Endothelial cell of umbilical vein (primary cell): ENCODE results near the gene SPOPL. TPM values are rescaled to one million over a fixed set of nuclear protein-coding genes. Genes with fewer than 3 reads are reported as not detected.
"Not testable (repeated sequence)": the region's sequence is repeated elsewhere in the genome, so short reads cannot be mapped to it uniquely, and the experiment has no call there.

Experiments used
- BruUV-seq: library from RNA; stranded (reverse); fragments of 400-500 nt; replicated peaks from 2 replicates; lab custom pipeline; 2021; lab: Mats Ljungman, UMichigan
- CTCF ChIA-PET: fragments of 300-600, 350-600 bp; sonication (Branson Sonifier 250); formaldehyde crosslinking; loops from one replicate; lab custom pipeline; 2021; ENCODE audit warnings: antibody characterized with exemption, inconsistent platforms; lab: Charles Lee
- POLR2A ChIA-PET: fragments of 300-600, 350-600 bp; sonication (Branson Sonifier 250); formaldehyde crosslinking; loops from one replicate; lab custom pipeline; 2021; ENCODE audit warnings: antibody characterized with exemption, inconsistent platforms; lab: Charles Lee
- DNase-seq: peaks from one replicate; pipeline ENCODE4 v3.0.0-alpha.2; 2011; ENCODE audit warnings: low read depth, low spot score
- FAIRE-seq: peaks from 2 replicates; lab custom pipeline; 2011; peaks lifted over from hg19 to GRCh38; lab: Jason Lieb, UNC
- H2AFZ ChIP-seq: 2 replicates; pipeline ENCODE4 v1.6.0; 2012; ENCODE audit warnings: low read depth, low read length, control low read depth, inconsistent platforms
- H3K27ac ChIP-seq: 2 replicates; pipeline ENCODE4 v1.5.1; 2011; ENCODE audit warnings: low read depth, mild to moderate bottlenecking, control low read depth, low read length, moderate library complexity; ENCODE audit not compliant: insufficient read depth
- H3K27me3 ChIP-seq, 2 experiments: 2 replicates each; pipeline versions ENCODE4 v1.6.0 to v1.6.1; 2011; ENCODE audit warnings: low read length in 2 of 2, mixed read lengths in 1 of 2; ENCODE audit not compliant: control insufficient read depth in 2 of 2, insufficient read depth in 2 of 2
- H3K36me3 ChIP-seq, 2 experiments: 2 replicates in 1 of 2; 3 replicates in 1 of 2; pipeline ENCODE4 v1.5.1; 2011; ENCODE audit warnings: low read length in 2 of 2, mild to moderate bottlenecking in 1 of 2, moderate library complexity in 1 of 2; ENCODE audit not compliant: control insufficient read depth in 2 of 2, insufficient read depth in 2 of 2; ENCODE audit errors: extremely low read depth in 1 of 2
- H3K4me1 ChIP-seq: 3 replicates; pipeline ENCODE4 v1.5.1; 2011; ENCODE audit warnings: mild to moderate bottlenecking, low read length; ENCODE audit not compliant: control insufficient read depth, insufficient read depth; ENCODE audit errors: extremely low read depth
- H3K4me2 ChIP-seq: 2 replicates; pipeline ENCODE4 v1.6.1; 2011; ENCODE audit warnings: low read length, control low read depth, mixed read lengths; ENCODE audit not compliant: insufficient read depth
- H3K4me3 ChIP-seq, 3 experiments: fragments of 200-600 bp in 1 of 3; sonication (generic), shearing (Covaris generic) in 1 of 3; replicated peaks in 1 of 3; 2 replicates each; pipeline ENCODE4 v1.5.1; 2011 to 2016; ENCODE audit warnings: control low read depth in 3 of 3, low read length in 3 of 3, mild to moderate bottlenecking in 2 of 3, inconsistent platforms in 1 of 3, low read depth in 1 of 3, moderate library complexity in 1 of 3; ENCODE audit not compliant: insufficient read depth in 1 of 3
- H3K79me2 ChIP-seq: 2 replicates; pipeline ENCODE4 v1.6.0; 2012; ENCODE audit warnings: low read length, inconsistent platforms; ENCODE audit not compliant: control insufficient read depth, insufficient read depth
- H3K9ac ChIP-seq: replicated peaks from 2 replicates; pipeline ENCODE3; 2011; ENCODE audit warnings: low read length, control low read depth; ENCODE audit not compliant: insufficient read depth; ENCODE audit errors: extremely low read depth
- H3K9me1 ChIP-seq: replicated peaks from 3 replicates; pipeline ENCODE4 v1.6.0; 2011; ENCODE audit warnings: mild to moderate bottlenecking, low read length; ENCODE audit not compliant: control insufficient read depth, insufficient read depth; ENCODE audit errors: extremely low read depth
- H3K9me3 ChIP-seq: replicated peaks from 2 replicates; pipeline ENCODE4 v1.5.1; 2012; ENCODE audit warnings: low read length, inconsistent platforms; ENCODE audit not compliant: control insufficient read depth, insufficient read depth
- H4K20me1 ChIP-seq: replicated peaks from 2 replicates; pipeline ENCODE3; 2011; ENCODE audit warnings: mild to moderate bottlenecking, low read length; ENCODE audit not compliant: control insufficient read depth, insufficient read depth; ENCODE audit errors: extremely low read depth
- CTCF ChIP-seq, 2 donors: IDR thresholded peaks; 1 replicate in 1 of 2; 2 replicates in 1 of 2; pipeline ENCODE4 v1.5.1; 2011; ENCODE audit warnings: low read length in 2 of 2, mild to moderate bottlenecking in 2 of 2, moderate library complexity in 2 of 2, control low read depth in 1 of 2, inconsistent platforms in 1 of 2, low read depth in 1 of 2; ENCODE audit not compliant: insufficient read depth in 1 of 2; ENCODE audit errors: extremely low read depth in 1 of 2
- EZH2 ChIP-seq: IDR thresholded peaks from 2 replicates; pipeline ENCODE4 v1.6.1; 2012; ENCODE audit warnings: borderline replicate concordance, low read depth, mild to moderate bottlenecking, moderate library complexity, low read length, inconsistent platforms; ENCODE audit not compliant: severe bottlenecking
- FOS ChIP-seq: IDR thresholded peaks from 2 replicates; pipeline ENCODE4 v1.6.1; 2011; ENCODE audit warnings: mild to moderate bottlenecking, low read length, moderate library complexity, borderline replicate concordance; ENCODE audit not compliant: insufficient read depth
- GATA2 ChIP-seq: IDR thresholded peaks from 2 replicates; pipeline ENCODE4 v1.7.0; 2011; ENCODE audit warnings: low read depth, mild to moderate bottlenecking, moderate library complexity, mixed read lengths, low read length; ENCODE audit not compliant: insufficient read length, insufficient read depth
- MAX ChIP-seq: IDR thresholded peaks from 2 replicates; pipeline ENCODE4 v1.6.1; 2011; ENCODE audit not compliant: insufficient read depth, insufficient read length
- MYC ChIP-seq: IDR thresholded peaks from one replicate; pipeline ENCODE4 v1.6.1; 2011; ENCODE audit warnings: mild to moderate bottlenecking, low read depth, low read length
- POLR2A ChIP-seq: IDR thresholded peaks from 2 replicates; pipeline ENCODE4 v1.6.1; 2012; ENCODE audit warnings: low read depth, mild to moderate bottlenecking, control low read depth, low read length
- POLR2AphosphoS5 ChIP-seq: IDR thresholded peaks from 2 replicates; pipeline ENCODE4 v1.6.1; 2012; ENCODE audit warnings: low read depth, mild to moderate bottlenecking, control low read depth, low read length, moderate library complexity; ENCODE audit not compliant: insufficient read depth
- dilution Hi-C: fragments of 300-500 bp; cut with MboI; formaldehyde crosslinking; loops from one replicate; pipeline ENCODE4 v1.15.0; 2019; ENCODE audit warnings: low sequenced_read_pairs; ENCODE audit not compliant: extremely low pct_ligation_motif_present
- intact Hi-C: fragments of 100-400 bp; cut with micrococcal nuclease; formaldehyde crosslinking; loops from one replicate; pipeline ENCODE4 v1.10.0; 2022
- polyA plus RNA-seq, 4 experiments: library from polyadenylated mRNA; depleted of rRNA in 3 of 4; stranded (reverse) in 3 of 4; unstranded in 1 of 4; fragments of >200 nt; gene quantifications; 2 replicates each; pipeline versions ENCODE4 v1.2.1 to v1.2.3, GENCODE V29; 2011 to 2012; ENCODE audit warnings: missing spikeins in 1 of 4
- total RNA-seq: library from RNA; stranded (reverse); gene quantifications from 2 replicates; pipeline ENCODE4 v1.2.3, GENCODE V29; 2021

Gene SPOPL
- total and polyA plus RNA-seq, 2 donors (not counting 3 experiments of a cell fraction or from before 2014, with no cell fraction given), result 3.1 to 17.4 TPM

GRCh38 chr2:138537170-138537915, 35.8 kb downstream of the SPOPL start:
- TF ChIP-seq MAX, result no peak
- TF ChIP-seq POLR2A, result no peak
- TF ChIP-seq FOS, result no peak
- no peak for TF ChIP-seq GATA2
- TF ChIP-seq EZH2, result no peak
- no peak for TF ChIP-seq MYC
- no peak for TF ChIP-seq POLR2AphosphoS5
- TF ChIP-seq CTCF (IDR thresholded peaks at IDR 0.05; ENCODE audit: extremely low read depth in 1 of 2, insufficient read depth in 1 of 2, low read depth in 1 of 2, low read length in 2 of 2), result no peak
- intact Hi-C loops (no loop called here), dilution Hi-C loops (no loop called here)
- no peak for DNase-seq
- CTCF ChIA-PET, result no interaction called here
- Histone ChIP-seq H3K27me3 (no peaks in the 10 kb centered on the region), H2AFZ (no peak overlapping the region), H3K9ac (no peak overlapping the region), H3K4me3 (no peak overlapping the region), H3K4me2 (no peak overlapping the region), H3K9me1 (no peaks in the 10 kb centered on the region), H3K9me3 (no peaks in the 10 kb centered on the region), H3K4me1 (no peaks in the 10 kb centered on the region), H3K27ac (no peak overlapping the region), H3K36me3 (no peaks in the 10 kb centered on the region), H4K20me1 (peaks cover 3% of the 10 kb centered on the region), H3K79me2 (peaks cover 16% of the 10 kb centered on the region)
- POLR2A ChIA-PET, result no interaction called here
- FAIRE-seq, result no peak
- BruUV-seq, result no TSS peak

- H4K20me1 ChIP-seq, FAIRE-seq, BruUV-seq, H3K9me1 ChIP-seq, dilution Hi-C loops, H3K4me1 ChIP-seq, H3K36me3 ChIP-seq, H3K27ac ChIP-seq, H3K4me2 ChIP-seq, H2AFZ ChIP-seq, H3K9ac ChIP-seq, H3K9me3 ChIP-seq, DNase-seq, intact Hi-C loops, H3K27me3 ChIP-seq, H3K4me3 ChIP-seq, POLR2A ChIA-PET: not testable (repeated sequence)
- CTCF ChIA-PET, result interaction anchor here (1.3 kb wide), 1 partner anchor 15 kb away, joined by 6 read pairs; no protein-coding TSS in a partner anchor
- H3K79me2 ChIP-seq, result peaks cover 12% of the 10 kb centered on the region
Measured at GRCh38 chr2:138544206-138544605, 42.6 kb downstream of the SPOPL start.
